Upper lobe of left lung (tissue), 6 donors: ENCODE results near the gene KLF16. TPM values are rescaled to one million over a fixed set of nuclear protein-coding genes. Genes with fewer than 3 reads are reported as not detected.

Source experiments
- ATAC-seq, 2 donors: fragments of 200-7000 bp; cut with Tn5 transposase; one replicate each; pipeline ENCODE4 v1.9.1; 2022; ENCODE audit warnings: mild to moderate bottlenecking in 2 of 2, moderate library complexity in 2 of 2; ENCODE audit not compliant: low FRiP score in 2 of 2
- DNase-seq, 2 donors: peaks; one replicate each; pipeline ENCODE4 v3.0.0-alpha.2; 2019 to 2020
- H3K27ac ChIP-seq, 4 donors: fragments of 200-600 bp; sonication (generic); one replicate each; pipeline ENCODE4 v1.5.1; 2016 to 2019
- H3K27me3 ChIP-seq, 4 donors: fragments of 200-600 bp; sonication (generic); one replicate each; pipeline ENCODE4 v1.5.1; 2017 to 2019
- H3K36me3 ChIP-seq, 4 donors: fragments of 200-600 bp; sonication (generic); one replicate each; pipeline ENCODE4 v1.5.1; 2016 to 2019
- H3K4me1 ChIP-seq, 4 donors: fragments of 200-600 bp; sonication (generic); one replicate each; pipeline ENCODE4 v1.5.1; 2018 to 2019
- H3K4me3 ChIP-seq, 4 donors: fragments of 200-600 bp; sonication (generic); one replicate each; pipeline ENCODE4 v1.5.1; 2017 to 2019; ENCODE audit warnings: mild to moderate bottlenecking in 2 of 4, moderate library complexity in 1 of 4
- H3K9me3 ChIP-seq, 4 donors: fragments of 200-600 bp; sonication (generic); one replicate each; pipeline ENCODE4 v1.5.1; 2018 to 2019
- EP300 ChIP-seq, 4 donors: sonication (generic); formaldehyde crosslinking; IDR thresholded peaks; one replicate each; pipeline ENCODE4 v1.5.1; 2017; ENCODE audit warnings: antibody characterized with exemption in 4 of 4, control low read depth in 2 of 4
- POLR2A ChIP-seq, 4 donors: fragments of 450-650 bp; IDR thresholded peaks; one replicate each; pipeline ENCODE4 v1.5.1; 2016 to 2017; ENCODE audit warnings: antibody characterized with exemption in 4 of 4, mild to moderate bottlenecking in 2 of 4
- POLR2AphosphoS5 ChIP-seq, 2 donors: sonication (generic); formaldehyde crosslinking; IDR thresholded peaks; one replicate each; pipeline ENCODE4 v1.5.1; 2017; ENCODE audit warnings: antibody characterized with exemption in 2 of 2
- WGBS, 2 donors: methylation state at CpG; one replicate each; pipeline ENCODE4 v1.1.5; 2017 to 2018; 5-methylcytosine and 5-hydroxymethylcytosine counted together
- total RNA-seq, 6 donors: library from RNA; depleted of rRNA in 4 of 6; stranded (reverse); fragments of >200 nt in 4 of 6; gene quantifications; one replicate each; pipeline versions ENCODE4 v1.1.0 to v1.2.1, GENCODE V29; 2016 to 2021
- TF ChIP-seq, protein P1 (sequence below), 6 experiments: fragments of 450-650 bp in 4 of 6; fragments of 200-600 bp in 2 of 6; sonication (generic) in 2 of 6; IDR thresholded peaks; one replicate each; pipeline ENCODE4 v1.5.1; 2016 to 2019; ENCODE audit warnings: antibody characterized with exemption in 6 of 6
- donor health status: DM: no; HTN: no; CAD: no; lungs with moderate emphysema.
- donor health status: DM: no; HTN: yes; CAD: no; lungs with severe emphysema.

The KLF16 gene
- total RNA-seq, 6 donors from 2014 or later, result 6.9 to 39.9 (median 16.4) TPM

DNA sequence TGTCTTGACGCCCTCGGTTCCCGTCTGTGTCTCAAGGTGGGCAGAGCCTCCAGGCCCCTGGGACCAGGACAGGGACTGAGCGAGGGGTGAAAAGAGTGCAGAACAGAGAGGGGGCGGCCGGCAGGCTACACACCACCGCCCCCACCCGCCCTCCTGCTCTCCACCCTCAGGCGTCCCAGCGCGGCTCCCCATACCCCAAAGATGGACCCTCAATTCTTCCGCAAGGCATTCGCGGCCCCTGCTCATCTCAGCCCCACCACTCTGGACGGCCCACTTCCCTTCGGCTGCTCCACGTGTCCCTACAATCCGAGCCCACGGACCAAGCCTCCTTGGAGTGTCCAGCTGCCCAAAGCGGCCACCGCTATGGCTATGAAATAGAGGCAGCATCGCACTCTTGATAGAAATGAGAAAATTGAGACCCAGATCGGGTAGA lies 1.8 kb downstream of the KLF16 start:
- no peak for ATAC-seq
- no peaks in the 10 kb centered on the region for H3K36me3 ChIP-seq
- TF ChIP-seq, protein P1, sequence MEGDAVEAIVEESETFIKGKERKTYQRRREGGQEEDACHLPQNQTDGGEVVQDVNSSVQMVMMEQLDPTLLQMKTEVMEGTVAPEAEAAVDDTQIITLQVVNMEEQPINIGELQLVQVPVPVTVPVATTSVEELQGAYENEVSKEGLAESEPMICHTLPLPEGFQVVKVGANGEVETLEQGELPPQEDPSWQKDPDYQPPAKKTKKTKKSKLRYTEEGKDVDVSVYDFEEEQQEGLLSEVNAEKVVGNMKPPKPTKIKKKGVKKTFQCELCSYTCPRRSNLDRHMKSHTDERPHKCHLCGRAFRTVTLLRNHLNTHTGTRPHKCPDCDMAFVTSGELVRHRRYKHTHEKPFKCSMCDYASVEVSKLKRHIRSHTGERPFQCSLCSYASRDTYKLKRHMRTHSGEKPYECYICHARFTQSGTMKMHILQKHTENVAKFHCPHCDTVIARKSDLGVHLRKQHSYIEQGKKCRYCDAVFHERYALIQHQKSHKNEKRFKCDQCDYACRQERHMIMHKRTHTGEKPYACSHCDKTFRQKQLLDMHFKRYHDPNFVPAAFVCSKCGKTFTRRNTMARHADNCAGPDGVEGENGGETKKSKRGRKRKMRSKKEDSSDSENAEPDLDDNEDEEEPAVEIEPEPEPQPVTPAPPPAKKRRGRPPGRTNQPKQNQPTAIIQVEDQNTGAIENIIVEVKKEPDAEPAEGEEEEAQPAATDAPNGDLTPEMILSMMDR (IDR thresholded peaks at IDR 0.05), result no peak
- TF ChIP-seq POLR2A (IDR thresholded peaks at IDR 0.05) (no peak), POLR2AphosphoS5 (IDR thresholded peaks at IDR 0.05) (no peak), EP300 (IDR thresholded peaks at IDR 0.05) (no peak)
- peak overlapping the region; percentile 13 to 95 (median 41) for H3K27ac ChIP-seq
- H3K27me3 ChIP-seq, result no peaks in the 10 kb centered on the region
- DNase-seq, result peak in 1 of 2 donors; percentile 50
- 57 to 58% methylated on average over 22 to 23 of the region's 23 CpGs for WGBS, 2 donors
- H3K4me1 ChIP-seq, result peaks cover 51 to 71% (median 64%) of the 10 kb centered on the region in 4 donors
- no peaks in the 10 kb centered on the region for H3K9me3 ChIP-seq
- H3K4me3 ChIP-seq, result peak overlapping the region in 3 of 4 donors; percentile 71 to 98 (median 90)

DNA sequence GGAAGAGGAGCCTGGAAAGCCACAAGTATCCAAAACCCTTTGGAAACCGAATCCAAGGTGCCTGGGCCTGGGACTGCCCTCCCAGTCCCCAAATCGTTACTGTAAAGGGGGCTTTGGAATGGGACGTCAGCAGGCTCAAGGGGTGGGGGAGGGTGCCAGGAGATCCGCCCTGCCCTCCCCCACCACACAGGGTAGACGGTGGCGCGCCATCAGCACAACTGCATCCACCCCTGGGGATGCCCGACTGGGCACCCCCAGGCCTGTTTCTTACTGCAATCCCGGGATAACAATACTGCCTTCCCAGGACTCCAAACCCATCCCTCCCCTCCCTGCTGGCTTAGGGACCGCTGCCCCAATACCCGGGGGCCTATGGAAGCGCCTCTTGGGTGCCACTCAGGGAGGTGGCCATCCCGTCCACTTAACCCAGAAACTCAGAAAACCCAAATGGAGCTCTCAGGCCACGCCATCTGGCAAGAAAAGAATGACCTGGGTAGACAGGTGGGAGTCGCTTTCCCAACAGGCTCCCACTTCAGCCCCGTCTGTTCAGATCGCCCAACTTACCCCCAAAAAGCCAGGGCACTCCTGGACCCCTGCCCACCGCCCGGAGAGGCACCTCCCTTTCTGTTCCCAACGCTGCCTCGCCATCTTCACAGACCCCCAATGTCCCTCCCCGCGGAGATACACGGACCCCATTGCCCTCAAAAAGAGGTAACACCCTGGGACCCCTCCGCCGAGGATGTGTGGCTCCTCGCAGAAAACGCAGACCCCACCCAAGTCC lies 2.4 kb downstream of the KLF16 start:
- WGBS, 2 donors, result 75 to 76% methylated on average over 18 to 28 of the region's 28 CpGs
- H3K9me3 ChIP-seq, result no peaks in the 10 kb centered on the region
- no peaks in the 10 kb centered on the region for H3K27me3 ChIP-seq
- peak overlapping the region in 3 of 4 donors; percentile 71 to 98 (median 90) for H3K4me3 ChIP-seq
- peaks cover 57 to 77% (median 70%) of the 10 kb centered on the region in 4 donors for H3K4me1 ChIP-seq
- H3K36me3 ChIP-seq, result no peaks in the 10 kb centered on the region
- TF ChIP-seq POLR2A (IDR thresholded peaks at IDR 0.05) (no peak), POLR2AphosphoS5 (IDR thresholded peaks at IDR 0.05) (no peak), EP300 (IDR thresholded peaks at IDR 0.05) (no peak)
- TF ChIP-seq, protein P1 (IDR thresholded peaks at IDR 0.05), result no peak
- H3K27ac ChIP-seq, result peak overlapping the region in 3 of 4 donors; percentile 13 to 95 (median 56)
- DNase-seq, result peak in 1 of 2 donors; percentile 51
- ATAC-seq, result no peak

DNA sequence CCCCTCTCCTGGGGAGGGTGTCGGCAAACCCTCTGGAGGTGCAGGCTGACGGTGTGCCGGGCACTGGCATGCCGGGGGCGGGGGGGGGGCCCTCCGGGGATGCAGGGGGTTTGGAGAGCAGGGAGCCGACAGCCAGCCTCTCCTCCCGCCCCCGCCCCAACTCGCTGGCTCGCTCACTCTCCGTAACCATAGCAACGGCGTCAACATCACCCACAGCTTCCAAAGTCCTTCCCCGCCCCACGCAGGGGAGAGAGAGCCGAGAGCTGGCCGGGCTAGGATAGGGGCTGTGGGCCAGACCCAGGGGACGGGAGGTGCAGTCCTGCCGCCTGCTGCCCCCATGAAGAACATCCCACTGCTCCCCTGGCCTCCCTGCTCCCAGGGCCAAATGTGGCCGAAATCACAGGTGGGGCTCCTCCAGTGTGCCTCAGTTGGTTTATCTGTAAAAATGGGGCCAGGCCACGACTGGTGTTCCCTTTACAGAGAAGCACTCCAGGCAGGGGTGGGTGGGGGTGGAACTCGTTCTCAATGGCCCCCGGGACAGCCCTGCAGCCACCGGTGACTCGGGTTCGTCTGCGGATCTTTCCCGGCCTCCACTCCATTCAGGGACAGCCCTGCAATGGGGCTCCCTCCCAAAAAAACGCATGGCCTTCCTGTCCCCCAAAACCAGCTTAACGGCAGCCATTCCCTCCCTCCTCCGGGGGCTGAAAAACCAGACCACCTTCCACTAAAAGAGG lies 3.2 kb downstream of the KLF16 start:
- Histone ChIP-seq H3K36me3 (no peaks in the 10 kb centered on the region), H3K4me3 (peak overlapping the region in 1 of 4 donors; percentile 6), H3K27me3 (no peaks in the 10 kb centered on the region), H3K4me1 (peaks cover 60 to 83% (median 76%) of the 10 kb centered on the region in 4 donors), H3K9me3 (no peaks in the 10 kb centered on the region), H3K27ac (peak overlapping the region in 3 of 4 donors; percentile 27 to 56 (median 49))
- ATAC-seq, result no peak
- no peak for TF ChIP-seq EP300 (IDR thresholded peaks at IDR 0.05)
- TF ChIP-seq POLR2AphosphoS5 (IDR thresholded peaks at IDR 0.05), result no peak
- TF ChIP-seq, protein P1 (IDR thresholded peaks at IDR 0.05), result no peak
- TF ChIP-seq POLR2A (IDR thresholded peaks at IDR 0.05), result no peak
- WGBS, 2 donors, result 37 to 64% methylated on average over 16 to 26 of the region's 32 CpGs
- DNase-seq, result no peak

DNA sequence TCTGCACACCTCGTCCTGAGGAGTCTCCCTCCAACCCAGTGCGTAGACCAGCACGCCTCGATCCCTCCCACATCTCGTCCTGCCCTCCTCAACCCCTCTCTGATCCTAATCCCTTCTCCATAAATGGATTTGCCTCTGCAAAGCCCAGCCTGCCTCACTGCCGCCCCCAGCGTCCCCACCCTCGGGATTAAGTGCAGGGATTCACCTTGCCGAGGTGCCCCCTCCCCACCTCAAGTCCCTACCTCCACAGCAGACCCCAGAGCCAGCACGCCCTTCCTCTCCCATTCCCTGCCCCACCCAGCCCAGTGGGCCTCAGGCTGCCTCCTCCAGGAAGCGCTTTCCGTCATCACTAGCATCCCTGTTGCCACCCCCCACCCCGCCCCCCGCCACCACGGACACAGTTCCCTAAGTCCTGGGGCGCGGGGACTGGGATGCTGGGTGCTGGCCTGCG lies 4.0 kb downstream of the KLF16 start:
- H3K27me3 ChIP-seq, result no peaks in the 10 kb centered on the region
- TF ChIP-seq POLR2A (IDR thresholded peaks at IDR 0.05) (no peak), EP300 (IDR thresholded peaks at IDR 0.05) (no peak), POLR2AphosphoS5 (IDR thresholded peaks at IDR 0.05) (no peak)
- TF ChIP-seq, protein P1 (IDR thresholded peaks at IDR 0.05), result no peak
- DNase-seq, result no peak
- ATAC-seq, result no peak
- 65 to 76% methylated on average over 14 to 18 of the region's 18 CpGs for whole genome bisulfite sequencing, 2 donors
- peaks cover 0 to 1% (median 0%) of the 10 kb centered on the region in 4 donors for H3K36me3 ChIP-seq
- peaks cover 63 to 83% (median 79%) of the 10 kb centered on the region in 4 donors for H3K4me1 ChIP-seq
- no peaks in the 10 kb centered on the region for H3K9me3 ChIP-seq
- no peak overlapping the region for H3K4me3 ChIP-seq
- H3K27ac ChIP-seq, result peak overlapping the region in 3 of 4 donors; percentile 27 to 56 (median 49)
